ENCODE measurements around the gene PLEKHG5.
A peak's percentile ranks its signal among the peaks of the same experiment; 100 is the strongest.

The PLEKHG5 gene, protein sequence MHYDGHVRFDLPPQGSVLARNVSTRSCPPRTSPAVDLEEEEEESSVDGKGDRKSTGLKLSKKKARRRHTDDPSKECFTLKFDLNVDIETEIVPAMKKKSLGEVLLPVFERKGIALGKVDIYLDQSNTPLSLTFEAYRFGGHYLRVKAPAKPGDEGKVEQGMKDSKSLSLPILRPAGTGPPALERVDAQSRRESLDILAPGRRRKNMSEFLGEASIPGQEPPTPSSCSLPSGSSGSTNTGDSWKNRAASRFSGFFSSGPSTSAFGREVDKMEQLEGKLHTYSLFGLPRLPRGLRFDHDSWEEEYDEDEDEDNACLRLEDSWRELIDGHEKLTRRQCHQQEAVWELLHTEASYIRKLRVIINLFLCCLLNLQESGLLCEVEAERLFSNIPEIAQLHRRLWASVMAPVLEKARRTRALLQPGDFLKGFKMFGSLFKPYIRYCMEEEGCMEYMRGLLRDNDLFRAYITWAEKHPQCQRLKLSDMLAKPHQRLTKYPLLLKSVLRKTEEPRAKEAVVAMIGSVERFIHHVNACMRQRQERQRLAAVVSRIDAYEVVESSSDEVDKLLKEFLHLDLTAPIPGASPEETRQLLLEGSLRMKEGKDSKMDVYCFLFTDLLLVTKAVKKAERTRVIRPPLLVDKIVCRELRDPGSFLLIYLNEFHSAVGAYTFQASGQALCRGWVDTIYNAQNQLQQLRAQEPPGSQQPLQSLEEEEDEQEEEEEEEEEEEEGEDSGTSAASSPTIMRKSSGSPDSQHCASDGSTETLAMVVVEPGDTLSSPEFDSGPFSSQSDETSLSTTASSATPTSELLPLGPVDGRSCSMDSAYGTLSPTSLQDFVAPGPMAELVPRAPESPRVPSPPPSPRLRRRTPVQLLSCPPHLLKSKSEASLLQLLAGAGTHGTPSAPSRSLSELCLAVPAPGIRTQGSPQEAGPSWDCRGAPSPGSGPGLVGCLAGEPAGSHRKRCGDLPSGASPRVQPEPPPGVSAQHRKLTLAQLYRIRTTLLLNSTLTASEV

GRCh38 chr1:6491480-6491962 is at the start of gene PLEKHG5:
Gene PLEKHG5 (minus strand): TSS chr1:6491667. CDS start chr1:6477571, 14,096 bp downstream.
- DNase-seq, result no peak

GRCh38 chr1:6538956-6539355 is 47.5 kb upstream of the PLEKHG5 start:
- no peak for DNase-seq

DNA sequence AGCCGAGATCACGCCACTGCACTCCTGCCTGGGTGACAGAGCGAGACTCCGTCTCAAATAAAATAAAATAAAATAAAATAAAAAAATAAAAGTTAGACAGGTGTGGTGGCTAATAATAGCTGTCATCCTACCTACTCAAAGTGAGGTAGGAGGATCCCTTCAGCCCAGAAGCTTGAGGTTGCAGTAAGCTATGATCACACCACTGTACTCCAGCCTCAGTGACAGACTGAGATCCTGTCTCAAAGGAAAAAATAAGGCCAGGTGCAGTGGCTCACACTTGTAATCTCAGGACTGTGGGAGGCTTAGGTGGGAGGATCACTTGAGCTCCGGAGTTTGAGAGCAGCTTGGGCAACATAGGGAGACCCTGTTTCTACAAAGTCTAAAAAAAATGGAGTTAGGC is 44.8 kb upstream of the PLEKHG5 start:
- no peak for DNase-seq

DNA sequence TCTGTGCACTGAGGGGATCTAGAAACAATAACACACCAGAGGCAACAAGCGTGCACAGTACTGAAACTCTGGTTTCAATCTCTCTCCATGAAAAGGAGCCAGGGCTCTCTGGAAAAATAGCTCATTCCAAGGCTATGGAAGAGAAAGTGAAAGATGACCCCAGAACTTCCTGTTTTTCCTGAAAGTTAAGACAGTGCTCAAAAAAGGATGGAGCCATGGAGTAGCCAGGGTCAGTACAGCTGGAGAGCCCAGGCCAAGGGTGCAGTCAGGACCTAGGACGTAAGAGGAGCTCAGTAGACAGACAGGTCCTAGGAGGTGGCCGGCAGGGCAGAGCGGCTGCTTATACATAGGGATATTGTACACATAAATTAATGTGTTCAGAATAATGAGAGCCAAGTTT is 43.7 kb upstream of the PLEKHG5 start:
- DNase-seq, result no peak

DNA sequence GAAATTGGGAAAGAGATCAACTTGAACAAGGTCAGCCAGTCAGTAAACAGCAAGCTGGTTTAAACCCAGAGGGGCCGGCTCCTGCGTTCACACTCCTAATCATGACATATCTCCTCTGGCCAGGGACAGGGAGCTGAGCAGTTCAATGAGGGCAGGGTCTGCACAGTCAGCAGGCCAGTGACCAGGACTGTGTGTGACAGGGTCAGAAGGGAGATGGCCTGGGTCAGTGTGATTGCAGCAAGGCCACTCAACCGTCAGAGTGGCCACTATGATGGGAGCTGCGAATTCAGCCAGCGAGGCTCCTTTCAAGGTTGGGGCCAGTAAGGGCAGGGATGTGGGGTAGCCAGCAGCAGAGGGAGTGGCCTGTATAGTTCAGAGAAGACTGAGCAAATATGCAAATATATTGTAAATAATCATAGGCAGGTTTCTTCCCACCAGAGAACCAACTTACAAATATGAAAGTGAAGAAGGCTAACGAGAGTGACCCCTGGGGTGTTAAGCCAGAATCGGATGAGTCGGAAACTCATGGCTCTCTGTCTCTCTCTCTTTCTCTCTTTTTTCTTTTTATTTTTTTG is 42.9 kb upstream of the PLEKHG5 start:
- no peak for DNase-seq

DNA sequence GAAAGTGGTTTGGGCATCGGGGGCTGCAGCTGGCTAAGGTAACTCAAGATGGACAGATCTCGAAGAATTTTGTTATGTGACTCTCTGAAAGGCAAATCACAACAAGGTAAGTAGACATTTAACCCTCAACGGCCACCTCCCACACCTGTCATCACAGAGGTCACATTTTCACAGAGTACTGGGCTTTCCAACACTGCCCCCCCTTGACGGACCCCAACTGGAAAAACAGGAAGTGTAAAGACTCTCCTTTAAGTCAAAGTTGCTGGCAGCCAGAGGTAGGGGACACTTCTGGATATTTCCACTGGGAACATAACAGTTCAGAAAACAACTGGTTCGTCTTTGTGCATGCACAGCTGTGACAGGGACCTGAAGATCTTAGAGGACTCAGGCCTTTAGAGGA is 40.5 kb upstream of the PLEKHG5 start:
- no peak for DNase-seq

- no peak for DNase-seq
Measured at GRCh38 chr1:6530504-6531160, 39.2 kb upstream of the PLEKHG5 start.

- no peak for DNase-seq
Measured at GRCh38 chr1:6528492-6528891, 37.0 kb upstream of the PLEKHG5 start.

DNA sequence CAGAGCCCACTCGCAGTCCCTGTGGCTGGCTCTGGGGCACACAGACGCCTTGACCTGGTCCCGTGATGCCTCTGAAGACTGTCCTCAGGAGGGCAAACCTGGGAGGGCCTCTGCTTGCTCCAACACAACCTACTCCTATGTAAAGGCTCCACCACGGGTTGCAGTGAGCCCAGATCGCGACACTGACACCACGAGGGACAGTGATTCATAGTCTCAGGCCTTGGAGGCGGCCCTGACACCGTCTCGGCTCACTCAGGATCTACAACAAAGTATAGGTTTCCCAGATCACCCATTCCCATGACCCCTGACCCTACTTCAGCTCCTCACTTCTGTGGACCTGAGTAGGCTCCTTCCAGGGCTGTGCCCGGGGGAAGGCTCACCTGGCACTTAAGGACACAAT is 34.8 kb upstream of the PLEKHG5 start:
- DNase-seq, result no peak

DNA sequence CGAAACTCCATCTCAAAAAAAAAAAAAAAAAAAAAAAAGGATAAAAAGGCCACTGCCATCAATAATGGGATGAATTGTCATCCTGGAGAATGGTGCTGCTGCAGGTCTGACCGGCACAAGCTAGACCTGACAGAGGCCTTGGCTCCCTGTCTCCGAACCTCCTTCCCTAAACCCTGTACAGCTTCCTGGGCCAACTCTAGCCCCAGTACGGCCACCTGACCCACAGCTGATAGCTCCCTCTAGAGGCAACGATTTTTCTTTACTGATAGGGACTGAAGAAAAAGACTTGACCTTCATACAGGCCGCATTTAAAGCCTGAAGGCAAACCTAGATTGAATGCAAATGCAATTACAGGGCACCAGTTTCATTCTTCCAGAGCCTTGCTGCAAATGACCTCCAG is 32.1 kb upstream of the PLEKHG5 start:
- DNase-seq, result no peak

DNA sequence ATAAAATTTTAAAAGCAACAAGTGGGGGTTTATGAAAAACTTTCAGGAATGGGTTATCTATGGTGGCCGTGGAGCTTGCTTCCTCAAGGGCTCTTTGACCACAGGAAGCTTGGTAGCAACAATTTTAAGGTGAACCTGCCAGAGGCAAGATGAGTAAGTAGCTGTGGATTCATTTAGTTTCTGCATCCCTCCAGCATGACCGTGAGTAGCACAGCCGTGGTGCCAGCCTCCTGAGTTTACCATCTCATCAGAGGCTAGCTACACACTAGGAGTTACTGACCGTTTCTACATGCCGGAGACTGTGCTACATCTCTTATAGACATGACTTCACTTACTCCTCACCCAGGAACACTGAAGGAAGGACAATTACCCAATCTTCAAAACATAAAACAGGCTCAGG is 30.1 kb upstream of the PLEKHG5 start:
- no peak for DNase-seq

GRCh38 chr1:6519935-6520671 is 28.6 kb upstream of the PLEKHG5 start:
- DNase-seq, result peak; percentile 62

DNA sequence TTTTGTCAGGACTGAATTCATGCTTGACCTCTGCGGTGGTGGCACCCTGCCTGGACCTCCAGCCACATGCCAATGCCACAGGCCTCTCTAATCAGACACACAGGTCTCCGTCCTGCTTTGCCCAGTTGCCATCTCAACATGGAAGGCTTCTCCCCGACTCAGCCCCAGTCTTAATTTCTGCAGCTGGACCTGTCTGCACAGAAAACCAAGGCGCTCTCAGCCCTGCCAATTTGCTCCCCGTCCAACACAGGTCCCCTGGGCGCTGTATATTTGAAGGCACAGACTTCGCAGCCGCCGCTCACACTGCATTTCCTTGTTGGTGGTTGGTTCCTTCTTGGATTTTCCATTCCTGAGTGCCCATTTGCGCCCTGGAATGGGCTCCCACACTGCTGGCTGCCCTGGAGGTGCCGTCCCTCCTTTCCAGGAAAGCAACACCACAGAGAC is 28.0 kb upstream of the PLEKHG5 start:
- DNase-seq, result no peak

- DNase-seq, result no peak
Measured at GRCh38 chr1:6517435-6517851, 26.0 kb upstream of the PLEKHG5 start.

DNA sequence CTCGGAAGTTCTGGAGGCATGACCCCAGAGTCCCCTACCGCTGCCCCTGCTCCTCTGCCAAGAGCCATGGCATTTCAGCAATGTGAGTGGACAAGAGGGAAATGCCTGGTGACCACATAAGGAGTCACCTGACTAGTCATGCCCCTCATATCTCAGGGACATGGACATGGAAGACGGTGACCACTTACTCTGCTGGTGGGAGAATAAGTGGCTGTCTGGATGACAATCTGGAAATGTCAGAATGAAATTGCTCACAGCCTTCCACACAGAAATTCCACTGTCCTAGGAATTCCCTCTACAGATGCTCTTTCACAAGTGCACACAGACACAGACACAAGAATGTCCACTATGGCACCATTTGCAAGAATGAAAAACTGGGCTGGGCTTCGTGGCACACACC is 24.3 kb upstream of the PLEKHG5 start:
- DNase-seq, result no peak

- DNase-seq, result no peak
Measured at GRCh38 chr1:6513320-6513801, 21.9 kb upstream of the PLEKHG5 start.

DNA sequence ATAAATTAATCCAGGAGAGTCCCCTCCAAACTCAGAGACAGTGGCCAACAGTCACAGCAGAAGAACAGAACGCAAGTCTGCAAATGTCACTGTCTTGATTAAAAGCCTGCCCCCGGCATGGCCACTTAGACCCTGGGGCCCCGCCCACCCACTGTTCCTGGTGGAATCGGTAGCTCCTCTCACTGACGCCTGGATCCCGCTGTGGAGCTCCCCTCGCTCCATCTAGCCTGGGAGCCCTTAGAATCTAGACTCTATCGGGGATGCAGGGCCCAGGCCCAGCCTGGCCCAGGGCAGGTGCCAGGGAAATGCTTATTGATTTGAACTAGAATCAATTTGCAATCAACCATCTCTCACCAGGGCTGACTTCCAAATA is 21.4 kb upstream of the PLEKHG5 start:
- DNase-seq, result no peak

DNA sequence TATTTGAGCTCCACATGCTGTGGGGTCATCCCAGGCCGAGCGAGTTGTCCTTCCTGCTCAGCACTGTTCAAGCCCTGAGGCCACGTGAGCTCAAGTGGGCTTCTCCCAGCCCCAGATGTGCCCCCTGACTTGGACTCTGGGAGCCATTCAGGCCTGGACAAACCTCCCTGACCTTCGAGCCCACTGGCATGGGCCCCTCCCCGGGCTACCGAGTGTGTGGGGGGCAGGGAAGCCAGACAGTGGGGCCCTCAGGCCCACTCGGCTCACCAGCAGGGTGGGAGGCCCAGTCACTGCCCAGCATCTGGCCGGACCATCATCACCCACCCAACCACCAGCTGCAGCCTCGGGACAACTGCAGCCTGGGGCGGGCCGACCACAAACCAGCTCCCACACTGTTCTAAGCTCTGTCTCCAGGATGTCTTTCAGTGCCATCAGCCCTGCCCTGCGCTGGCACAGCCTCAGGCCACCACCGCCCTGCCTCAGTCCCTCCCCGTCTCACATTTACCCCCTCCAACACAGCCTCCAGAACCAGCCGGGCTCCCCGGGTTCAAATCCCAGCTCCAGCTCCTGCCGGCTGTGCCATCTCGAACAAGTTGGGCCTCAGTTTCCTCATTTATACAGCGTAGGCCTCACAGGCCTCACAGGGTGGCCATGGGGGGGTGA is 20.9 kb upstream of the PLEKHG5 start:
- no peak for DNase-seq

- DNase-seq, result no peak
Measured at GRCh38 chr1:6511561-6512244, 20.2 kb upstream of the PLEKHG5 start.

GRCh38 chr1:6511056-6511455 is 19.6 kb upstream of the PLEKHG5 start:
- DNase-seq, result no peak

- no peak for DNase-seq
Measured at GRCh38 chr1:6510493-6510892, 19.0 kb upstream of the PLEKHG5 start.

Data from NCI-H146 (cell line).